ENCODE data around the gene RBM28. TPM values are rescaled to one million over a fixed set of nuclear protein-coding genes. Genes with fewer than 3 reads are reported as not detected.

Gene RBM28
- total and polyA plus RNA-seq, 8 donors = 10.9 to 31.8 (median 16.9) TPM

GRCh38 chr7:128264477-128264876 lies 79.2 kb downstream of the RBM28 start:
- peak in 4 of 6 donors; percentile 42 to 47 (median 45) for DNase-seq
- H3K36me3 ChIP-seq = no peaks in the 10 kb centered on the region
- H3K27me3 ChIP-seq = no peaks in the 10 kb centered on the region
- FAIRE-seq = no peak
- peaks cover 7 to 15% (median 9%) of the 10 kb centered on the region in 3 donors for H3K4me1 ChIP-seq
- H3K9me3 ChIP-seq = no peaks in the 10 kb centered on the region
- H3K27ac ChIP-seq = no peak overlapping the region
- no peak for TF ChIP-seq CTCF (IDR thresholded peaks at IDR 0.05)
- WGBS, 2 donors = 30 to 44% methylated on average over 2 of the region's 2 CpGs
- no peak overlapping the region for H3K4me3 ChIP-seq
- ATAC-seq = peak in 3 of 4 donors; percentile 25 to 55 (median 41)
- intact Hi-C loops (cut with DNase I) = no loop called here

- ATAC-seq (no peak), FAIRE-seq (no peak)
- no peak overlapping the region for H3K27ac ChIP-seq
These were observed 80.3 kb downstream of the RBM28 start for GRCh38 chr7:128263420-128263819.

GRCh38 chr7:128262273-128263028 lies 81.3 kb downstream of the RBM28 start:
- intact Hi-C loops (cut with DNase I) = no loop called here
- H3K36me3 ChIP-seq = no peaks in the 10 kb centered on the region
- DNase-seq = peak in 1 of 6 donors; percentile 38
- peaks cover 7 to 15% (median 8%) of the 10 kb centered on the region in 3 donors for H3K4me1 ChIP-seq
- WGBS, 2 donors = 94 to 96% methylated on average over 15 of the region's 15 CpGs
- ATAC-seq = no peak
- H3K27ac ChIP-seq = no peak overlapping the region
- H3K9me3 ChIP-seq = no peaks in the 10 kb centered on the region
- no peak for TF ChIP-seq CTCF (IDR thresholded peaks at IDR 0.05)
- H3K4me3 ChIP-seq = no peak overlapping the region
- H3K27me3 ChIP-seq = no peaks in the 10 kb centered on the region
- no peak for FAIRE-seq

More at GRCh38 chr7:128263420-128263819, 80.3 kb downstream of the RBM28 start:
- Histone ChIP-seq H3K27me3 (no peaks in the 10 kb centered on the region), H3K4me1 (peaks cover 7 to 15% (median 9%) of the 10 kb centered on the region in 3 donors), H3K36me3 (no peaks in the 10 kb centered on the region), H3K9me3 (no peaks in the 10 kb centered on the region), H3K4me3 (no peak overlapping the region)
- WGBS, 2 donors = 82 to 86% methylated on average over 3 of the region's 3 CpGs
- no peak for DNase-seq
- intact Hi-C loops (cut with DNase I) = no loop called here
- no peak for TF ChIP-seq CTCF (IDR thresholded peaks at IDR 0.05)

GRCh38 chr7:128260069-128260795 lies 83.5 kb downstream of the RBM28 start:
- WGBS, 2 donors = 88 to 92% methylated on average over 12 of the region's 12 CpGs
- ATAC-seq (no peak), DNase-seq (peak in 1 of 6 donors; percentile 40), FAIRE-seq (no peak)
- H3K4me3 ChIP-seq = no peak overlapping the region
- no peak overlapping the region for H3K27ac ChIP-seq
- H3K9me3 ChIP-seq = no peaks in the 10 kb centered on the region
- H3K4me1 ChIP-seq = peaks cover 0 to 7% (median 7%) of the 10 kb centered on the region in 3 donors
- no peaks in the 10 kb centered on the region for H3K27me3 ChIP-seq
- intact Hi-C loops (cut with DNase I) = no loop called here
- H3K36me3 ChIP-seq = no peaks in the 10 kb centered on the region
- TF ChIP-seq CTCF (IDR thresholded peaks at IDR 0.05) = no peak

All from pancreas (tissue), 10 donors.